Kidney epithelial cell (primary cell): ENCODE data around the gene CTXN1. TPM values are rescaled to one million over a fixed set of nuclear protein-coding genes. Genes with fewer than 3 reads are reported as not detected.

Source experiments
- DNase-seq: peaks from one replicate; pipeline ENCODE4 v3.0.0-alpha.2; 2010; ENCODE audit warnings: low read depth
- H3K27me3 ChIP-seq: 2 replicates; pipeline ENCODE4 v1.6.0; 2011; ENCODE audit warnings: low read length; ENCODE audit not compliant: control insufficient read depth, insufficient read depth
- H3K36me3 ChIP-seq: 2 replicates; pipeline ENCODE4 v1.5.1; 2011; ENCODE audit warnings: low read length; ENCODE audit not compliant: control insufficient read depth, insufficient read depth
- H3K4me3 ChIP-seq: 2 replicates; pipeline ENCODE4 v1.5.1; 2011; ENCODE audit warnings: low read depth, mild to moderate bottlenecking, control low read depth, low read length
- CTCF ChIP-seq: IDR thresholded peaks from 2 replicates; pipeline ENCODE4 v1.5.1; 2011; ENCODE audit warnings: mild to moderate bottlenecking, moderate library complexity, low read length, control low read depth, inconsistent platforms; ENCODE audit not compliant: insufficient read depth, poor library complexity, severe bottlenecking
- total RNA-seq: library from RNA; depleted of rRNA; stranded (reverse); fragments of >200 nt; gene quantifications from 2 replicates; pipeline ENCODE4 v1.2.3, GENCODE V29; 2015

Gene CTXN1
- total RNA-seq, 1 donor from 2014 or later, result 16.1 TPM

- no peak for TF ChIP-seq CTCF
- Histone ChIP-seq H3K4me3 (no peak overlapping the region), H3K27me3 (no peaks in the 10 kb centered on the region), H3K36me3 (no peaks in the 10 kb centered on the region)
- DNase-seq, result no peak
Measured at GRCh38 chr19:7953576-7953975, 27.6 kb upstream of the CTXN1 start.

- no peak for DNase-seq
- Histone ChIP-seq H3K27me3 (no peaks in the 10 kb centered on the region), H3K36me3 (no peaks in the 10 kb centered on the region), H3K4me3 (no peak overlapping the region)
- TF ChIP-seq CTCF, result no peak
Measured at GRCh38 chr19:7953060-7953459, 27.1 kb upstream of the CTXN1 start.

- Histone ChIP-seq H3K4me3 (no peak overlapping the region), H3K36me3 (no peaks in the 10 kb centered on the region), H3K27me3 (no peaks in the 10 kb centered on the region)
- TF ChIP-seq CTCF, result no peak
- no peak for DNase-seq
Measured at GRCh38 chr19:7947939-7948338, 22.0 kb upstream of the CTXN1 start.

GRCh38 chr19:7944177-7944761, 18.3 kb upstream of the CTXN1 start:
- Histone ChIP-seq H3K36me3 (no peaks in the 10 kb centered on the region), H3K4me3 (peak overlapping the region; percentile 57), H3K27me3 (no peaks in the 10 kb centered on the region)
- peak; percentile 77 for TF ChIP-seq CTCF
- DNase-seq, result no peak

GRCh38 chr19:7943444-7944176, 17.7 kb upstream of the CTXN1 start, which contains the start of gene TIMM44:
TIMM44 (minus strand) TSS chr19:7943666; CDS start chr19:7943651, 15 bp downstream.
- Histone ChIP-seq H3K27me3 (no peaks in the 10 kb centered on the region), H3K4me3 (peak within 1 kb of the TSS; percentile 97), H3K36me3 (no peaks in the 10 kb centered on the region)
- DNase-seq, result peak; percentile 98
- no peak for TF ChIP-seq CTCF
